Measurements from ENCODE around the gene PLIN4. TPM values are rescaled to one million over a fixed set of nuclear protein-coding genes. Genes with fewer than 3 reads are reported as not detected.

PLIN4 gene
- total and polyA plus RNA-seq, 9 of the 15 experiments (the other 6 are each of a cell fraction or from before 2014, with no cell fraction given): 0.04 to 0.16 (median 0.07) TPM; not detected in 3

DNA sequence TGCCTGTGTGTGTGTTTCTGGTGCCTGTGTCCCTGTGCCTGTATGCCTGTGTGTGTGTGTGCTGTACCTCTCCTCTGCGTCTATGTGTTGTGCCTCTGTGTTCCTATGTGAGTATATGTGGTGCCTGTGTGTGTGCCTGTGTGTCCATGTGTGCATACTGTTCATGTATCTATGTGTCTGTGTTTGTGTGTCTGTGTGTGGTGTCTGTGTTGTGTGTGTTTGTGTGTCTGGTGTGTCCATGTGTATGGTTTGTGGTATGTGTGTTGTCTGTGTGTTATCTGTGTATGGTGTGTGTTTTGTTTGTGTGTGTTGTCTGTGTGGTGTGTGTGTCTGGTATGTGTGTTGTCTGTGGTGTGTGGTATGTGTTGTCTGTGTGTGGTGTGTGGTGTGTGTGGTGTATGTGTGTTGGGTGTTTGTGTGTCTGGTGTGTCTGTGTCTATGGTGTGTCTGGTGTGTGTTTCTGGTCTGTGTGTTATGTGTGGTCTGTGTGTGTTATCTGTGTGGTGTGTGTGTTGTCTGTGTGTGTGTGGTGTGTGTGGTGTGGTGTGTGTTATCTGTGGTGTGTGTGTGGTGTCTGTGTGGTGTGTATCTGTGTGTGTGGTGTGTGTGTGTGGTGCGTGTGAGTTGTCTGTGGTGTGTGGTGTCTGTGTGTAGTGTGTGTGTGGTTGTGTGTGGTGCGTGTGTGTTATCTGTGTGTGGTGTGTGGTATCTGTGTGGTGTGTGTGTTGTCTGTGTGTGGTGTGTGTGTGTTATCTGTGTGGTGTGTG, 25.8 kb downstream of the PLIN4 start (continued):
- TF ChIP-seq, protein P1, sequence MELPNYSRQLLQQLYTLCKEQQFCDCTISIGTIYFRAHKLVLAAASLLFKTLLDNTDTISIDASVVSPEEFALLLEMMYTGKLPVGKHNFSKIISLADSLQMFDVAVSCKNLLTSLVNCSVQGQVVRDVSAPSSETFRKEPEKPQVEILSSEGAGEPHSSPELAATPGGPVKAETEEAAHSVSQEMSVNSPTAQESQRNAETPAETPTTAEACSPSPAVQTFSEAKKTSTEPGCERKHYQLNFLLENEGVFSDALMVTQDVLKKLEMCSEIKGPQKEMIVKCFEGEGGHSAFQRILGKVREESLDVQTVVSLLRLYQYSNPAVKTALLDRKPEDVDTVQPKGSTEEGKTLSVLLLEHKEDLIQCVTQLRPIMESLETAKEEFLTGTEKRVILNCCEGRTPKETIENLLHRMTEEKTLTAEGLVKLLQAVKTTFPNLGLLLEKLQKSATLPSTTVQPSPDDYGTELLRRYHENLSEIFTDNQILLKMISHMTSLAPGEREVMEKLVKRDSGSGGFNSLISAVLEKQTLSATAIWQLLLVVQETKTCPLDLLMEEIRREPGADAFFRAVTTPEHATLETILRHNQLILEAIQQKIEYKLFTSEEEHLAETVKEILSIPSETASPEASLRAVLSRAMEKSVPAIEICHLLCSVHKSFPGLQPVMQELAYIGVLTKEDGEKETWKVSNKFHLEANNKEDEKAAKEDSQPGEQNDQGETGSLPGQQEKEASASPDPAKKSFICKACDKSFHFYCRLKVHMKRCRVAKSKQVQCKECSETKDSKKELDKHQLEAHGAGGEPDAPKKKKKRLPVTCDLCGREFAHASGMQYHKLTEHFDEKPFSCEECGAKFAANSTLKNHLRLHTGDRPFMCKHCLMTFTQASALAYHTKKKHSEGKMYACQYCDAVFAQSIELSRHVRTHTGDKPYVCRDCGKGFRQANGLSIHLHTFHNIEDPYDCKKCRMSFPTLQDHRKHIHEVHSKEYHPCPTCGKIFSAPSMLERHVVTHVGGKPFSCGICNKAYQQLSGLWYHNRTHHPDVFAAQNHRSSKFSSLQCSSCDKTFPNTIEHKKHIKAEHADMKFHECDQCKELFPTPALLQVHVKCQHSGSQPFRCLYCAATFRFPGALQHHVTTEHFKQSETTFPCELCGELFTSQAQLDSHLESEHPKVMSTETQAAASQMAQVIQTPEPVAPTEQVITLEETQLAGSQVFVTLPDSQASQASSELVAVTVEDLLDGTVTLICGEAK (IDR thresholded peaks at IDR 0.05): no peak
- TF ChIP-seq, protein P1 (CRISPR knock-in tag; IDR thresholded peaks at IDR 0.05): no peak
- TF ChIP-seq, protein P2, sequence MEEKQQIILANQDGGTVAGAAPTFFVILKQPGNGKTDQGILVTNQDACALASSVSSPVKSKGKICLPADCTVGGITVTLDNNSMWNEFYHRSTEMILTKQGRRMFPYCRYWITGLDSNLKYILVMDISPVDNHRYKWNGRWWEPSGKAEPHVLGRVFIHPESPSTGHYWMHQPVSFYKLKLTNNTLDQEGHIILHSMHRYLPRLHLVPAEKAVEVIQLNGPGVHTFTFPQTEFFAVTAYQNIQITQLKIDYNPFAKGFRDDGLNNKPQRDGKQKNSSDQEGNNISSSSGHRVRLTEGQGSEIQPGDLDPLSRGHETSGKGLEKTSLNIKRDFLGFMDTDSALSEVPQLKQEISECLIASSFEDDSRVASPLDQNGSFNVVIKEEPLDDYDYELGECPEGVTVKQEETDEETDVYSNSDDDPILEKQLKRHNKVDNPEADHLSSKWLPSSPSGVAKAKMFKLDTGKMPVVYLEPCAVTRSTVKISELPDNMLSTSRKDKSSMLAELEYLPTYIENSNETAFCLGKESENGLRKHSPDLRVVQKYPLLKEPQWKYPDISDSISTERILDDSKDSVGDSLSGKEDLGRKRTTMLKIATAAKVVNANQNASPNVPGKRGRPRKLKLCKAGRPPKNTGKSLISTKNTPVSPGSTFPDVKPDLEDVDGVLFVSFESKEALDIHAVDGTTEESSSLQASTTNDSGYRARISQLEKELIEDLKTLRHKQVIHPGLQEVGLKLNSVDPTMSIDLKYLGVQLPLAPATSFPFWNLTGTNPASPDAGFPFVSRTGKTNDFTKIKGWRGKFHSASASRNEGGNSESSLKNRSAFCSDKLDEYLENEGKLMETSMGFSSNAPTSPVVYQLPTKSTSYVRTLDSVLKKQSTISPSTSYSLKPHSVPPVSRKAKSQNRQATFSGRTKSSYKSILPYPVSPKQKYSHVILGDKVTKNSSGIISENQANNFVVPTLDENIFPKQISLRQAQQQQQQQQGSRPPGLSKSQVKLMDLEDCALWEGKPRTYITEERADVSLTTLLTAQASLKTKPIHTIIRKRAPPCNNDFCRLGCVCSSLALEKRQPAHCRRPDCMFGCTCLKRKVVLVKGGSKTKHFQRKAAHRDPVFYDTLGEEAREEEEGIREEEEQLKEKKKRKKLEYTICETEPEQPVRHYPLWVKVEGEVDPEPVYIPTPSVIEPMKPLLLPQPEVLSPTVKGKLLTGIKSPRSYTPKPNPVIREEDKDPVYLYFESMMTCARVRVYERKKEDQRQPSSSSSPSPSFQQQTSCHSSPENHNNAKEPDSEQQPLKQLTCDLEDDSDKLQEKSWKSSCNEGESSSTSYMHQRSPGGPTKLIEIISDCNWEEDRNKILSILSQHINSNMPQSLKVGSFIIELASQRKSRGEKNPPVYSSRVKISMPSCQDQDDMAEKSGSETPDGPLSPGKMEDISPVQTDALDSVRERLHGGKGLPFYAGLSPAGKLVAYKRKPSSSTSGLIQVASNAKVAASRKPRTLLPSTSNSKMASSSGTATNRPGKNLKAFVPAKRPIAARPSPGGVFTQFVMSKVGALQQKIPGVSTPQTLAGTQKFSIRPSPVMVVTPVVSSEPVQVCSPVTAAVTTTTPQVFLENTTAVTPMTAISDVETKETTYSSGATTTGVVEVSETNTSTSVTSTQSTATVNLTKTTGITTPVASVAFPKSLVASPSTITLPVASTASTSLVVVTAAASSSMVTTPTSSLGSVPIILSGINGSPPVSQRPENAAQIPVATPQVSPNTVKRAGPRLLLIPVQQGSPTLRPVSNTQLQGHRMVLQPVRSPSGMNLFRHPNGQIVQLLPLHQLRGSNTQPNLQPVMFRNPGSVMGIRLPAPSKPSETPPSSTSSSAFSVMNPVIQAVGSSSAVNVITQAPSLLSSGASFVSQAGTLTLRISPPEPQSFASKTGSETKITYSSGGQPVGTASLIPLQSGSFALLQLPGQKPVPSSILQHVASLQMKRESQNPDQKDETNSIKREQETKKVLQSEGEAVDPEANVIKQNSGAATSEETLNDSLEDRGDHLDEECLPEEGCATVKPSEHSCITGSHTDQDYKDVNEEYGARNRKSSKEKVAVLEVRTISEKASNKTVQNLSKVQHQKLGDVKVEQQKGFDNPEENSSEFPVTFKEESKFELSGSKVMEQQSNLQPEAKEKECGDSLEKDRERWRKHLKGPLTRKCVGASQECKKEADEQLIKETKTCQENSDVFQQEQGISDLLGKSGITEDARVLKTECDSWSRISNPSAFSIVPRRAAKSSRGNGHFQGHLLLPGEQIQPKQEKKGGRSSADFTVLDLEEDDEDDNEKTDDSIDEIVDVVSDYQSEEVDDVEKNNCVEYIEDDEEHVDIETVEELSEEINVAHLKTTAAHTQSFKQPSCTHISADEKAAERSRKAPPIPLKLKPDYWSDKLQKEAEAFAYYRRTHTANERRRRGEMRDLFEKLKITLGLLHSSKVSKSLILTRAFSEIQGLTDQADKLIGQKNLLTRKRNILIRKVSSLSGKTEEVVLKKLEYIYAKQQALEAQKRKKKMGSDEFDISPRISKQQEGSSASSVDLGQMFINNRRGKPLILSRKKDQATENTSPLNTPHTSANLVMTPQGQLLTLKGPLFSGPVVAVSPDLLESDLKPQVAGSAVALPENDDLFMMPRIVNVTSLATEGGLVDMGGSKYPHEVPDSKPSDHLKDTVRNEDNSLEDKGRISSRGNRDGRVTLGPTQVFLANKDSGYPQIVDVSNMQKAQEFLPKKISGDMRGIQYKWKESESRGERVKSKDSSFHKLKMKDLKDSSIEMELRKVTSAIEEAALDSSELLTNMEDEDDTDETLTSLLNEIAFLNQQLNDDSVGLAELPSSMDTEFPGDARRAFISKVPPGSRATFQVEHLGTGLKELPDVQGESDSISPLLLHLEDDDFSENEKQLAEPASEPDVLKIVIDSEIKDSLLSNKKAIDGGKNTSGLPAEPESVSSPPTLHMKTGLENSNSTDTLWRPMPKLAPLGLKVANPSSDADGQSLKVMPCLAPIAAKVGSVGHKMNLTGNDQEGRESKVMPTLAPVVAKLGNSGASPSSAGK (IDR thresholded peaks at IDR 0.05): no peak
- TF ChIP-seq SAFB (IDR thresholded peaks at IDR 0.05; ENCODE audit: borderline replicate concordance, low read depth, low read length) (no peak), BCOR (IDR thresholded peaks at IDR 0.05) (peak; percentile 20)

Measured in K562 (cell line).